ENCODE results near the gene ABCC9.

ABCC9 gene

DNA sequence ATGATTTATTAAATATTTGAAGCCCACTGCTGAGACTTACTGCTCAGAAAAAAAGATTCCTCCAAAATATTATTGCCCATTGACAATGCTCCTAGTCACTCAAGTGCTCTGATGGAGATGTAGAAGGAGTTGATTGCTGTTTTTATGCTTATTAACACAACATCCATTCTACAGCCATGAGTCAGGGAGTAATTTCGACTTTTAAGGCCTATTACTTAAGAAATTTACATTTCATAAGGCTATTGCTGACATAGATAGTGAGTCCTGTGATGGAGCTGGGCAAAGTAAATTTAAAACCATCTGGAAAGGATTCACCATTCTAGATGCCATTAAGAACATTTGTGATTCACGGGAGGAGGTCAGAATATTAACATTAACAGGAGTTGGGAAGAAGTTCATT lies 171.9 kb downstream of the ABCC9 start:
- TF ChIP-seq, protein P1, sequence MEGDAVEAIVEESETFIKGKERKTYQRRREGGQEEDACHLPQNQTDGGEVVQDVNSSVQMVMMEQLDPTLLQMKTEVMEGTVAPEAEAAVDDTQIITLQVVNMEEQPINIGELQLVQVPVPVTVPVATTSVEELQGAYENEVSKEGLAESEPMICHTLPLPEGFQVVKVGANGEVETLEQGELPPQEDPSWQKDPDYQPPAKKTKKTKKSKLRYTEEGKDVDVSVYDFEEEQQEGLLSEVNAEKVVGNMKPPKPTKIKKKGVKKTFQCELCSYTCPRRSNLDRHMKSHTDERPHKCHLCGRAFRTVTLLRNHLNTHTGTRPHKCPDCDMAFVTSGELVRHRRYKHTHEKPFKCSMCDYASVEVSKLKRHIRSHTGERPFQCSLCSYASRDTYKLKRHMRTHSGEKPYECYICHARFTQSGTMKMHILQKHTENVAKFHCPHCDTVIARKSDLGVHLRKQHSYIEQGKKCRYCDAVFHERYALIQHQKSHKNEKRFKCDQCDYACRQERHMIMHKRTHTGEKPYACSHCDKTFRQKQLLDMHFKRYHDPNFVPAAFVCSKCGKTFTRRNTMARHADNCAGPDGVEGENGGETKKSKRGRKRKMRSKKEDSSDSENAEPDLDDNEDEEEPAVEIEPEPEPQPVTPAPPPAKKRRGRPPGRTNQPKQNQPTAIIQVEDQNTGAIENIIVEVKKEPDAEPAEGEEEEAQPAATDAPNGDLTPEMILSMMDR (conservative IDR thresholded peaks at IDR 0.05; ENCODE audit: low read depth), result no peak
- H3K27ac ChIP-seq, result no peak overlapping the region
- POLR2A ChIA-PET (ENCODE audit: low non-redundant PET), result no interaction called here
- no peak for DNase-seq (ENCODE audit: low spot score)
- CTCF ChIA-PET, result no interaction called here

DNA sequence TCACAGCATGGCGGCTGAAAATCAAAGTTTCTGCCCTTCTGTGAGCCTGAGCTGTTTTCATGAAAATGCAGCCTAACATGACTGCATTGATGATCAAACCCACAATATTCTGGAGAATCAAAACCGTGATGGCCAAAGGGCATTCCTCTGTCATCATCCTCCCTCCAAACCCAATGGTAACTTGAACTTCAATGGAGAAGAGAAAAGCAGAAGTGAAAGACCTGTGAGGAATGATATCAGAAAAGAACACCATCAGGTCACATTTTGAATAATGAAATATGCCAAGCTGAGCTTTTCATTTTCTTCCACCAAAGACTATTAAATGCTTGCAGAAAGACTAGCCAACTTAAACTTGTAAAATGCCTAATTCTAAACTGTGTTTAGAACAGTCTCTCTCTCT lies 174.8 kb downstream of the ABCC9 start:
- no peak overlapping the region for H3K27ac ChIP-seq
- no peak for DNase-seq (ENCODE audit: low spot score)
- CTCF ChIA-PET, result no interaction called here
- POLR2A ChIA-PET (ENCODE audit: low non-redundant PET), result no interaction called here
- TF ChIP-seq, protein P1 (conservative IDR thresholded peaks at IDR 0.05; ENCODE audit: low read depth), result no peak

DNA sequence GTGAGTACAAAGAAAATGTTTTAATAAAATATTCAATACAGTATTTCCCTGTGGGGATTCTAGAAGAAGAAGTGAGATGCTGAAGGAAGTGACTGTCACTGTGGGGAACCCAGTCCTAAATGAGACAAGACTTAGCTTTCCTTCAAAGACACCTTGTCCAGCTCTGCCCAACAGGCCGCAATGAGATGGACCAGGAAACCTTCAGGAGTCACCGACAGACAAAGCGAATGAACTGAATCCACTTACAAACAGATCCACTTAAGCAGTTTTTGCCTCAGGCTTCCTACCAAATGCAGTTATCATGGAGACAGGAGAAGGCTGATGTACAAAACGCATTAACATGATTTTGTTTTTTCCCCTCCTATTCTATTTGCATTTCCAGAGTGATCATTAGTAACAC lies 176.3 kb downstream of the ABCC9 start:
- CTCF ChIA-PET, result interaction anchor here (0.7 kb wide), 2 partner anchors 26 to 30 kb away, joined by 3 read pairs; no protein-coding TSS in a partner anchor
- TF ChIP-seq, protein P1 (conservative IDR thresholded peaks at IDR 0.05; ENCODE audit: low read depth), result no peak
- H3K27ac ChIP-seq, result no peak overlapping the region
- POLR2A ChIA-PET (ENCODE audit: low non-redundant PET), result no interaction called here
- no peak for DNase-seq (ENCODE audit: low spot score)

DNA sequence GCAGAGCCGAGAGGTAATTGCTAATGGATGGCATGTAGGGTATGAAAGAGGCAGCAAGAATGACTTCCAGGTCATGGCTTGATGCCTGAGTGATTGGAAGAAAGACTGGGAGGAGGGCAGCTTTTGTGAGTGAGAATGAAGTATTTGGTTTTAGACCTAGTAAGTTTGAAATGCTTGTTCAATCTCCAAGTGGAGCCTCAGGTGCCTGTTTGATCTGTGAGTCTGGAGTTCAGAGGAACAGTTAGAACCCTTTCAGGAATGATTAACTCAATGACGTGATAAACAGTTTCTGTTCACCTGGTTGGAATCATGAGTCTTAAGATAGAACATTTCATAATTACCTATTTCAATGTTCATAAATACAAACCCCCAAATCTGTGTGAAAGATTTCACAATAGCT lies 177.2 kb downstream of the ABCC9 start:
- ChIA-PET CTCF (no interaction called here), POLR2A (ENCODE audit: low non-redundant PET) (no interaction called here)

DNA sequence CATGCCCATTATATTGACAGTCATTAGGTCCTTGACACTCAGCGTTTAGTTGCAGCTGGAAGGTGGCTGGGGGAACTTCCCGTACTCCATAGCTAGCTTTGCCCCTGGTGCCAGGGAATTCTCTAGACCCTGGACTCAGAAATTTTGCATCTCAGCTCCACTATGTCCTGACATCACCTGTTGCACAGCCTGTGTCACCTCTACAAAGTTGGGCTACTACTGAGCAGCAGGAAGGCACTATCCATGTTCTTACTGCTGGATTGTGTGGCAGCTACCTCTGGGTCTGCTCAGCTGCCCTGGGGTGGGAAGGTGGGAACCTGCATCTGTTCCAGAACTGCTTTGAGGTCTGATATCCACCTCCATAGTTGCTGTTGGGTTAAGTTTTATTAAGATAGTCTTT lies 177.7 kb downstream of the ABCC9 start:
- ChIA-PET CTCF (no interaction called here), POLR2A (ENCODE audit: low non-redundant PET) (no interaction called here)
- TF ChIP-seq, protein P1 (conservative IDR thresholded peaks at IDR 0.05; ENCODE audit: low read depth), result no peak
- no peak overlapping the region for H3K27ac ChIP-seq
- no peak for DNase-seq (ENCODE audit: low spot score)

More for the DNA sequence above, 177.2 kb downstream of the ABCC9 start:
- no peak overlapping the region for H3K27ac ChIP-seq
- no peak for DNase-seq (ENCODE audit: low spot score)
- TF ChIP-seq, protein P1 (conservative IDR thresholded peaks at IDR 0.05; ENCODE audit: low read depth), result no peak

DNA sequence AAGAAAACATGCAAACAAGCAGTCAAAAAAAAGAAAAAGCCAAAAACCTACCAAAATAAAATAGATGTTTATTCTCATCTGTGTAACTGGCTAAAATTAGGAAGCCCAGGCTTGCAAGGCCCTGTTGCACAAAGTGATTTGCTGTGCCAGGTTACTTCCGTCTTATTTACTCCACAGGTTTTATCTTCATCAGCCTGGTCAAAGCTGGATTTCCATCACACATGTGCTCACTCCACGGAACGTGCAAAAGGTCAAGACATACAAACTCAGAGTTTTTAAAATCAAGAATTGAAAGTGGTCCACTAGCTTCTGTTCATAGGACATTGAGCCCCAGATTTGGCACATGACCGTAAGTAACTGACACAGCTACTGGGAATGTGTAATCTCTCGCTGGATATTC lies 181.5 kb downstream of the ABCC9 start:
- DNase-seq (ENCODE audit: low spot score), result no peak
- CTCF ChIA-PET, result interaction anchor here (0.8 kb wide), 1 partner anchor 62 kb away, joined by 4 read pairs; no protein-coding TSS in a partner anchor
- TF ChIP-seq, protein P1 (conservative IDR thresholded peaks at IDR 0.05; ENCODE audit: low read depth), result no peak
- H3K27ac ChIP-seq, result no peak overlapping the region
- POLR2A ChIA-PET (ENCODE audit: low non-redundant PET), result no interaction called here

DNA sequence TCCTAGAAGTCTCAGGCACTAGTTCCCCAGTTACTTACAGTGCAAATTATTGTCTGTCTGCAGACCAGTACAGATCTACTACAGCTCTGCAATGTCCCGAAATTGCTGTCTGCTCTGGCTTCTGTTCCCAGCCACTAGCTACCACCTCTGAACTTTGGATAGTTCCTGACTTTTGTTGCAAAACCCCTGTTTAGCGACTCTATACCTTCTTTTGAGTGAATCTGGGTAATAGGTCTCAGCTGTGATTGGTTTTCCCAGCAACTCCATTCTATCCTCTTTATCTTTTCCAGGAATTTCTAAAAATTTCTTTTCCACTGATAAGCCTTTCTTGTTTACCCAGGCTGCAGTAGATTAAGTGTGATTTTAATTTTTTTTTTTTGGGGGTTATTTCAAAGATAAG lies 183.5 kb downstream of the ABCC9 start:
- ChIA-PET POLR2A (ENCODE audit: low non-redundant PET) (no interaction called here), CTCF (interaction anchor here (0.6 kb wide), 1 partner anchor 1349 kb away, joined by 3 read pairs; no protein-coding TSS in a partner anchor)
- no peak overlapping the region for H3K27ac ChIP-seq
- no peak for DNase-seq (ENCODE audit: low spot score)
- TF ChIP-seq, protein P1 (conservative IDR thresholded peaks at IDR 0.05; ENCODE audit: low read depth), result no peak

Measured in RWPE1 (cell line).